Astrocyte (in vitro differentiated cells and primary cell): Measurements from ENCODE around the gene ABCC11.

Experiments
- CTCF ChIP-seq: IDR thresholded peaks from 2 replicates; pipeline ENCODE4 v1.5.1; 2011; ENCODE audit warnings: low read depth, mild to moderate bottlenecking, inconsistent platforms, low read length, moderate library complexity; ENCODE audit not compliant: insufficient read depth
- EZH2 ChIP-seq: IDR thresholded peaks from 2 replicates; pipeline ENCODE4 v1.6.1; 2012; ENCODE audit warnings: mild to moderate bottlenecking, low read length, inconsistent platforms; ENCODE audit not compliant: insufficient read depth

DNA sequence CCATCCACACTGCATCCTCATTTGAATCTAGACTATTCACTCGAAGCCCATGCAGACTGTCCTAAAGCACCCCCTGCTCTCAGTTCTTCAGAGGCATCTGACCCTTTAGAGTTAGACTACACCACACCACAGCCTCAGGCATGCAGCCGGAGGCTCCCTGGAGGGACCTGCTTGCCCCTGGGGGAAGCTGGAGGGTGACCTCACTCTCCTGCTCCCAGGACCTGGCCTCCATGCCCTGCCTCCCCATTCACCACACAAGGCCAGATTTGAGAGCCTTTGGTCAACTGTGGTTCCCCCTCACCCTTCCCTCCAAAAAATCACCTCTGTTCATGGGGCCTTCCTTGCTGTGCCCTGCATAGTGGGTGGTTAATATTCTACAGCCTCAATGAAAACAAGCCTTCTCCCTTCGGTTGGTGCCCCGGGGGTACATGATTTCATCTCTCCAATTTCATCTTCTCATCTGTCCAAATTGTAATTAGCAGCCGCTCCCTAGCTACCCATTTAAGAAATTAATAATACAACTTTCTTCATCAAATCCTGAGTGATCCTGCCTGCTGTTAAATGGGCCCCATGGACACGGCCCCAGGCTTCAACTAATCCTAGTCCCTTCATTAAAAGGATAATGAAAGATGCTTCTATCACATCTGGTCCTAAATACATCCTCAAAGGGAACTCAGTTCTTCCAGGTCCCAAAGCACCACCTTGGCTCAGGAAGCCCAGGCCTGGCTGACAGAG is 116.0 kb downstream of the ABCC11 start:
- no peak for TF ChIP-seq CTCF
- no peak for TF ChIP-seq EZH2
